OCI-LY7 (cell line): ENCODE data around the gene TMPRSS2.

Source experiments
- CTCF ChIP-seq: fragments of 200-600 bp; sonication (generic); conservative IDR thresholded peaks from 2 replicates; pipeline ENCODE4 v1.5.1; 2014; ENCODE audit warnings: mild to moderate bottlenecking, antibody characterized with exemption, low read length, moderate library complexity, mixed read lengths
- EZH2phosphoT487 ChIP-seq: fragments of 200-600 bp; sonication (generic); IDR thresholded peaks from 2 replicates; pipeline ENCODE4 v1.6.1; 2018; ENCODE audit warnings: low read depth, borderline replicate concordance, mild to moderate bottlenecking, mixed run types, antibody characterized with exemption, low read length, moderate library complexity, mixed read lengths

- TF ChIP-seq CTCF: no peak
- no peak for TF ChIP-seq EZH2phosphoT487
Observed at GRCh38 chr21:41451753-41452676, 55.9 kb downstream of the TMPRSS2 start.
